Measurements from ENCODE around the gene B3GNT9. TPM values are rescaled to one million over a fixed set of nuclear protein-coding genes. Genes with fewer than 3 reads are reported as not detected.

Gene B3GNT9
- total RNA-seq, 1 donor from 2014 or later = 9.3 TPM

DNA sequence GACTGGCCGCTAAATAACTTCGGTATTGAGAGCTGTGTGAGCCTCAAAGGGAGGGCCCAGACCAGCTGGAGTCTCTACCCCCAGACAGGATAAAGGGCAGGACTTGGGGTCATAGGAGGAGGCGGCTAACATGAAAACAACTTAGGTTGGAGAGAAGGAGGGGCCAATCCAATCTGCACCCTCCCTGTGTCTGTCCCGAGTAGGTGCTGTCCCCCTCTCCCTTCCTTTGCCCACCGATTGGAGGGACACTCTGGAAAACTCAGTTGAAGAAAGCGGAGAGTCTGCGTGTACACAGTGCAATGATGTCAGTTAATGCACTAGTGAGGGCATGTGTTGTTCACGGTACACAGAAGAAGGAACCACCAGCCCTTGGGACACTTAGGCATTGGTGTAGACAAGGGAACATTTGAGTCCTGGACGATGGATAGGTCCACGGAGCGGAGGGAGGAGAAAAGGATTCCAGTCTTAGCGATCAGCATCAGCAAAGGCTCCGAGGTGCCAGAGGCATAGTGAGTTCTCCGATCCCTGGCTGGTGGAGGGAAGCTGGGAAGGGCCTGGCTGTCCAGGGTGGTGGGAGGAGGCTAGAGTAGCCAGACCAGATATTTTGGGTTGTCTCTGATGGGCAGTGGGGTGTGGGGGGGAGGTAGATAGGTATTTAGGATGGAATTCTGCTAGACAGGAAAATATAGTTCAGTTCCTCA is 20.3 kb upstream of the B3GNT9 start:
- intact Hi-C loops (cut with DNase I) = no loop called here
- DNase-seq (ENCODE audit: missing footprints) (no peak), ATAC-seq (peak; percentile 15)

DNA sequence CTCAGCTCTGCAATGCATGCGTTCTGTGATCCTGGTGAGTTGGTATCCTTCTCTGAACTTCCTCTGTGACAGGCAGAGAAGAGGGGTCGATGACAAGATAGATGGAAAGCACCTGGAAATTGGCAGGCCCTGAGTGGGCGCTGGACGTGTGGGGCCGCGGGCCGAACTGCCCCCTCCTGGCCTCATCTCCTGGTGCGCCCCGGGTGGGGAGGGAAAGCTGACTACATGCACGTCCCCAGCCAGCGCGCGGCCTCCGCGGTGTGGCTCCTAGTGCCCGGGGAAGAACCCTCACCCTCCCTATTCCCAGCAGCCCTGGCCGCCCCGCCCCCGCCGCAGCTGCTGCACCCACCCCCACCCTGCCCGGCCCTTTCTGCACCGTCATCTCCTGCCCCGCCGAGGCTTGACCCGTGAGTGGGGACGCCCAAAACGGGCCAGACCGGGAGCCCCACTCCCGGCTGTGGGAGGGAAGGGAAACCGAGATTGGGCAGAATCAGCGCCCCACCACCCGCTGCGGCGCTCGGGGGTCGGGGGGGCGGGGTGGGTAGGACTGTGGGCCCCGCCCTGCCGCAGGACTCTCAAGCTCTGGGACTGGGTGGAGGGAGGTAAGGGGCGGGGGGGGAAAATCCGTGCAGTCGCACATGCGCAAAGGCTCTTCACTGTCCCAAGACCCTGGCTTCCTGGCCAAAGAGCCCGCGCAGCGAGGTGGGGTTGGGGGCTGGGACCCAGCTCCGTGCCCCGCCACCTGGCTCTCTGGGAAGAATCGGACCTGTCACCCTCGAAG is 19.6 kb upstream of the B3GNT9 start, which contains the start of gene NOL3:
Gene NOL3 (plus strand): TSS at position 371 of the 781 bp plus-strand sequence.
- intact Hi-C loops (cut with DNase I) = no loop called here
- peak; percentile 94 for DNase-seq (ENCODE audit: missing footprints)
- peak; percentile 72 for ATAC-seq

DNA sequence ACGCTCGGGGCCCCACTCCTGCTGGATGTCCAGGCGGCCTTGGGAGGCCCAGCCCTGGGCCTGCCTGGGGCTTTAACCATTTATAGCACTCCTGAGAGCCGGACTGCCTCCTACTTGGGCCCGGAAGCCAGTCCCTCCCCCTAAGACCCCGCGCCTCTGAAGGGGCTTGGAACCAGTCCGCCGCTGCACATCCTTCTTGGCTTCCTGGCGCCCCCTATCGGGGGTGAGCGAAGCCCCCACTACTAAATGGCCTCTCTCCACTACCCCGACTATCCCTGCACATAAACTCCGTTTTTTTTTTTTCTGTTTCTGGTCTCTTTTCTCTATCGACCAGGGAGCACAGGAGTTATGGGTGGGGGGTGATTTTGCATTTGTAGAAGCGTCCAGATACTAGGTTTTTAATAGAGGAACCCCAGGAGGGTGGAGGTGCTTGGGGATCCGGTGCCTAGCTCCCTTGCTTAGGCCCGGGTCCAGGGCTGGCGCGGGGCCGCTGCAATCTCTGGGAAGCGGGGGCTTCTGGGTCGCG is 18.9 kb upstream of the B3GNT9 start:
- no peak for ATAC-seq

DNA sequence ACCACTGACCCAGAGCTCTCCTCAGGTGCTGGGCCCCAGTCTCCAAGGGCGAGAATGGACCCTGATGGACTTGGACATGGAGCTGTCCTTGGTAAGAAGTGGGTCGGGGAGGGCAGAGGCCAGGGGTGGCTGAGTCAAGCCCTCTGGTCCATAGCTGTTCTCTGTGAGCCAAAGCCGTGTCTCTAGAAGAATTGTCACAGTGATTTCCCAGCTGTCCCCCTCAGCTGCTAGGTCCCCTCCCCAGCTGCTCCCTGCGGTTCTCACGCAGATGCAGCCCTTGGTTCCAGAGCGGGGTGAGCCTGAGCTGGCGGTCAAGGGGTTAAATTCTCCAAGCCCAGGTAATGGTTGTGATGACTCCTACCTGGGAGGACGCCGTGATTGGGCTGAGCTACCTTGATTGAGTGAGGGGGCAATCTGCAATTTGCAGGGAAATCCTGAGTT is 18.2 kb upstream of the B3GNT9 start:
- DNase-seq (ENCODE audit: missing footprints) (peak; percentile 55), ATAC-seq (no peak)
- intact Hi-C loops (cut with DNase I) = no loop called here

More for the DNA sequence above, 18.9 kb upstream of the B3GNT9 start:
- DNase-seq (ENCODE audit: missing footprints) = peak; percentile 73
- intact Hi-C loops (cut with DNase I) = no loop called here

DNA sequence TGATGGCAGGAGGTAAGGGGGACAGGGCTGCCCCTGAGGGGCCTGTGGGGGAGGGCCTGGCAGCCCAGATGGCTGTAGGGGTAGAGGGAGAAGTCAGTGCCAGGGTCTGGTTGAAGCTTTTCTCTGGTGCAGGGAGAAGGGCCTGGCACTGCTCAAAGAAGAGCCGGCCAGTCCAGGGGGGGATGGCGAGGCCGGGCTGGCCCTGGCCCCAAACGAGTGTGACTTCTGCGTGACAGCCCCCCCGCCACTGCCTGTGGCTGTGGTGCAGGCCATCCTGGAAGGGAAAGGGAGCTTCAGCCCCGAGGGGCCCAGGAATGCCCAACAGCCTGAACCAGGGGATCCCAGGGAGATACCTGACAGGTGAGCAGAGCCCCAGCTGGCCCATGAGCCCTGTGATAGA is 16.8 kb upstream of the B3GNT9 start:
- no peak for ATAC-seq
- DNase-seq (ENCODE audit: missing footprints) = peak; percentile 52
- intact Hi-C loops (cut with DNase I) = no loop called here

DNA sequence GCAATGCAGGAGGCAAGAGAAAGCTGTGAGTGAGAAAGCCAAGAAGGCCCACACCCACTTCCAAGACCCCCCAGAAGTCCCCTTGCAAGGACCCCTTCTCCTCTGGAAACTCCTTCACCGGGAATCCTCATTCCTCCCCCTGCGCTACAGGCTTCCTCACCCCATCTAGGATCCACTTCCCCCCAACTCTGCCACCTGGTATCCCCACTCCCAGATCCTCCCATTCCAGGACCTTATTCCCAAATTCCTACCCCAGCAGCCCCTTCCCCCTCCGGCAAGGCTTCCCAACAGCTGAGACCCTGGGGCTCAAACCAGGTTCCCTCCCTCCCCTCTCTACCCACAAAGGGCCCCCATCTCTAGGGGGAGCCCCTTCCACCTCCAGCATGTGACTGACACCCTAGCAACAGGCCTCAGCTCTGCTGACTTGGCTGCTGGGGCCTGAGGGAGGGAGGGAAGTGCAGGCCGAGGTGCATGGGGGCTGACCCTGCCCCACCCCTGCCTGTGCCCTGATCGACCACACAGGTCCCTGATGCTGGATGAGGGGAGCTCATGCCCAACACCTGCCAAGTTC is 15.9 kb upstream of the B3GNT9 start:
- no peak for ATAC-seq
- no peak for DNase-seq (ENCODE audit: missing footprints)
- intact Hi-C loops (cut with DNase I) = no loop called here

DNA sequence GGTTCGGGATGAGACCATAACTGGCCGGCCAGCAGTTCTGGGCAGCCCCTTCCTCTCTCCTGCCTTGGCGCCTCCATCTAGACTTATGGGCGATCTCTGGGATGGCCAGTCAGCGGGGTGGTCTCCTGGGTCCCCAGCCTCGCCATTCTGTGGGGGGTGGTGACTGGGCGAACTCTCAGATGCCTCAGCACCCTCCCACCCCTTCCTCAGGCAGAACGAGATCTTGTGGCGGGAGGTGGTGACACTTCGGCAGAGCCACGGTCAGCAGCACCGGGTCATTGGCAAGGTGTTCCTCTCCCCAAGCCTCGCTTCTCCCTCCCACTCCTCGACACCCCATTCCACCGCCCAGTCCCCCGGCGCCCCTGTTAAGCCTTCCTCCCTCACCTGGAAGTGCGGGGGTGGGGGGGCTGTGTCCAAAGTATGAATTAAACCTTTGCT is 15.3 kb upstream of the B3GNT9 start:
- ATAC-seq = no peak
- intact Hi-C loops (cut with DNase I) = no loop called here
- DNase-seq (ENCODE audit: missing footprints) = peak; percentile 64

DNA sequence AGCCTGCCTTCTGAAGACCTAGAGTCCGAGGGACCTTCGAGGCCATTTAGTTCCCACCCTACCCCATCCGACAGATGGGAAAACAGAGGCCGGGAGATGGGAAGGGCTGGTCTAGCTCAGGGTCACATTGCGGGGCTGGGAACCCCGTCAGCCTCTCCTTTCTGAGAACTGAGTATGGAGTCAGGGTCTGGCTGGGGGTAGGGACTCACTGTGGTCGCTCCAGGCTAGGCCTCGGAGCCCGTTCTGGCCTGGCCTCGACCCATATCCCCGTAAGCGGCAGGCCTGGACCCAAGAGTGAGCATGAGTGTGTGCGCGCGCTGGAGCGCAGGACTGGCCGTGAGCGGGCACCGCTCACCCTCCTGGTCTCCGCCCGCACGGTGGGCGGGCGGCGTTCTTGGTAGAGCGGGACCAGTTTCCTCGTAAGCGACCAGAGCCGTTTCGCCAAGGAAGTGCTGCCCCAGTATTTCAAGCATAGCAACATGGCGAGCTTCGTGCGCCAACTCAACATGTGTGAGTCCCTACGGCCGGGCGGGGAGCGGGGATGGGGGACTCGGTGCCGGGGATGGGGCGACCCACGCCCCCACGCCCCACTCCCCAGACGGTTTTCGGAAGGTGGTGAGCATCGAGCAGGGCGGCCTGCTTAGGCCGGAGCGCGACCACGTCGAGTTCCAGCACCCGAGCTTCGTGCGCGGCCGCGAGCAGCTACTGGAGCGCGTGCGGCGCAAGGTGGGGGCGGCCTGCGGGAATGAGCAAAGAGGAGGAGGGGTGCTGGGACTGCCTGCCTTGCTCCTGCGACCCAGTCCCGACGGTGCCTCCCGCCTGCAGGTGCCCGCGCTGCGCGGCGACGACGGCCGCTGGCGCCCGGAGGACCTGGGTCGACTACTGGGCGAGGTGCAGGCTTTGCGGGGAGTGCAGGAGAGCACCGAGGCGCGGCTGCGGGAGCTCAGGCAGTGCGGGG is 14.6 kb upstream of the B3GNT9 start:
- ATAC-seq (no peak), DNase-seq (ENCODE audit: missing footprints) (peak; percentile 64)
- intact Hi-C loops (cut with DNase I) = no loop called here

DNA sequence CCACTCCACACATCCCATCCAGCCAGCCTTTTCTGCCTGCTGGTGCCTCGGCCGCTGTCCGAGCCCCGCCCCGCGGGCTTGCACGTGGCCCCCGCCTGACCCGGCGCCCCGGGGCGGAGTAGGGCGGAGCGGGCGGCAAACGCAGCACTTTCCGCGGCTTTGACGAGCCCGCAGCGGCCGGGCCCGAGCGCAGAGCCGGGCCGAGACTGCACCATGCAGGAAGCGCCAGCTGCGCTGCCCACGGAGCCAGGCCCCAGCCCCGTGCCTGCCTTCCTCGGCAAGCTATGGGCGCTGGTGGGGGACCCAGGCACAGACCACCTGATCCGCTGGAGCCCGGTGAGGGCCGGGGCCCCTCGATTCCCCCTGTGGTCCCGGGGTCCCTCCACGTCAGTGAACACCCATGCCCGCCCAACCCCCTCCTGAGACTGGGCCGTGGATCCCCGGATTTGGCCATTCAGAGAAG is 13.8 kb upstream of the B3GNT9 start, which contains the start of gene HSF4:
Gene HSF4 (plus strand): TSS at position 147 of the 463 bp plus-strand sequence. CDS start 67 bp downstream, at position 214.
- intact Hi-C loops (cut with DNase I) = no loop called here
- peak; percentile 87 for DNase-seq (ENCODE audit: missing footprints)
- peak; percentile 62 for ATAC-seq

DNA sequence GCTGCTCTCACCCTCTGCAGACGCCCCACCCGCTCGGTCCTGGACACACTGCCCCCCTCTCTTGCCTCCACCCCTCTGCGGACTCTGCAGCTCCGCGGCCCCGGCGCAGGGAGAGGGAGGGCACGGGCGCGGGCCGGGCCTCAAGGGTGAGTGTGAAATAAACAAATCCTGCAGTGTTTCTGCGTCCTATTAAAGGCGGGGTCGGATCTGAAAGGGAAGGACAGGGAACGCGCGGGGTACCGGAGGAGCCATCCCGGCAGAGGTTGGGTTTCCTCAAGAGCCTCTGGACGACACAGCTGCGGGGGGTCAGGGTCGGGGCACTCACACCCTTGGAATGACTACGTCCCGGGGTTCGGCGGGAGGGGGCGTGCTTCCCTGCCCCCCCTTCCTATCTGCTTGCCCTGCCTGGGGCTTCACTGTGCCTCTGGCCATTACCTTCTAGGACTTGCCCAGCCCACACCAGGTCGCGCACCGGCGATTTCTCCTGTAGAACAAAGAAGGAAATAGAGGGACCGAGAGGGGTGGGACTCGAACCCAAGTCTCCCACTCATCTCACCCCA is 13.3 kb upstream of the B3GNT9 start:
- ATAC-seq = peak; percentile 17
- peak; percentile 62 for DNase-seq (ENCODE audit: missing footprints)
- intact Hi-C loops (cut with DNase I) = no loop called here

DNA sequence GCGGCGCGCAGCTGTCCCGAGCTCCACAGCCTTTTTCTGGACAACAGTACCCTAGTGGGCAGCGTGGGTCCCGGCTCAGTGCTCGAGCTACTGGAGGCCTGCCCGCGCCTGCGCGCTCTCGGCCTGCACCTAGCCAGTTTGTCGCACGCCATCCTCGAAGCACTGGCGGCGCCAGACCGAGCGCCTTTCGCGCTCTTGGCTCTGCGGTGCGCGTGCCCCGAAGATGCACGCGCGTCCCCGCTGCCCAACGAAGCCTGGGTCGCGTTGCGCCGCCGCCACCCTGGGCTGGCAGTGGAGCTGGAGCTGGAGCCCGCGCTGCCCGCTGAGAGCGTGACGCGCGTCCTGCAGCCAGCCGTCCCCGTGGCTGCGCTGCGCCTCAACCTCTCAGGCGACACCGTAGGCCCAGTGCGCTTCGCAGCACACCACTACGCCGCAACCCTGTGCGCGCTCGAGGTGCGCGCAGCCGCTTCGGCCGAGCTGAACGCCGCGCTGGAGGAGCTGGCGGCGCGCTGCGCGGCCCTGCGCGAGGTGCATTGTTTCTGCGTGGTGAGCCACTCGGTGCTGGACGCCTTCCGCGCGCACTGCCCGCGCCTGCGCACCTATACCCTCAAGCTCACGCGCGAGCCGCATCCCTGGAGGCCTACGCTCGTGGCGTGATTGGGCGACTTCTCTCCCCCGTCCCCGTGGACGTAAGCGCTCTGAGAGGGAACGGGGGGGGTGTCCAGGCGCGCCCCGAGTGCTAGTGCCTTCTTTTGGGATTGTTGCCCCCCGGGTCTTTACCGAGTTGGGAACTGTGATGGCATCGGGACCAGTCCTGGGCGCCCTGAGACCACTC is 12.6 kb upstream of the B3GNT9 start:
- peak; percentile 86 for DNase-seq (ENCODE audit: missing footprints)
- intact Hi-C loops (cut with DNase I) = no loop called here
- ATAC-seq = peak; percentile 51

DNA sequence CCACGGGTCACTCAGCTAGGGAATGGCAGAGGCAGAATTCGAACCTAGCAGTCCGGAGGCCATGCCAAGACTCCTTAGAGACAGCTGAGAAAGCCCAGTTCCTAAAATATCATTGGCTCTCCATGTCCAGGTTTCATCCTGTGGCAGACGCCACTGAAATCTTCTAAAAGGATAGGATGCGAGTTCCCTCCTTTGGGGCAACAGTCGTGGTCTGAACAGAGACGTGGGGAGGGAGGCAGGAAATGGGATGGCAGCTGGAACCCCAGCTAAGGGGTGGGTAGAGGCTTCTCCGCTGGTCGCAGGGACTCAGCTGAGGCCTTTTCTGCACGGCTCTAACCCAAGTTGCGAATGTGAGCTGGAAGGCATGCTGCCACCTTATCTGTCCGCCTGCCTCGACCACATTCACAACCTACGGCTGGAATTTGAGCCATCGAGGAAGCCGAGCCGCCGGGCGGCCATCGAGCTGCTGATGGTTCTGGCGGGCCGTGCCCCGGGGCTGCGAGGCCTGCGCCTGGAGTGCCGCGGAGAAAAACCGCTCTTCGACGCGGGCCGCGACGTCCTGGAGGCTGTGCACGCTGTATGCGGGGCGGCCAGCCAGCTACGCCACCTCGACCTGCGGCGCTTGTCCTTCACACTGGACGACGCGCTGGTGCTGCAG is 11.8 kb upstream of the B3GNT9 start:
- no peak for ATAC-seq
- intact Hi-C loops (cut with DNase I) = no loop called here
- peak; percentile 39 for DNase-seq (ENCODE audit: missing footprints)

DNA sequence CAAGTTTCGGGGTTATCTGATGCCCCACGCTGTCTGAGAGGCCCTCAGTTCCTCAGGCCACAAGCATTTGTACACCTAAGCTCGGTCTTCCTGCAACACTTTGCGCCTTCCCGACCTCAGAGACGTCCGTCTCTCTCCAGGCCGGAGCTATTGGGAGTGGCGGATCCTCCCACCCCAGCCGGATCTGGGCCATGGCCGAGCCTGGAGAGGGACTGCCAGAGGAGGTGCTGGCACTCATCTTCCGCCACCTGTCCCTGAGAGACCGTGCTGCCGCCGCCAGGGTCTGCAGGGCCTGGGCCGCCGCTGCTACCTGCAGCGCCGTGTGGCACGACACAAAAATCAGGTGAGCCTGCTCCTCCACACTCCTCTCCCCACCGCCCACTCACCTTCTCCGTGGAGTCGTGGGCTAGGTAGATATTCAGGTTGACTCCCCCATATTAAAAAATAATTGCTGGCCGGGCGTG is 10.8 kb upstream of the B3GNT9 start:
- ATAC-seq = peak; percentile 16
- intact Hi-C loops (cut with DNase I) = loop anchor here (1.0 to 2.0 kb wide), 2 partner anchors 23 to 257 kb away; no protein-coding TSS in a partner anchor
- peak; percentile 75 for DNase-seq (ENCODE audit: missing footprints)

DNA sequence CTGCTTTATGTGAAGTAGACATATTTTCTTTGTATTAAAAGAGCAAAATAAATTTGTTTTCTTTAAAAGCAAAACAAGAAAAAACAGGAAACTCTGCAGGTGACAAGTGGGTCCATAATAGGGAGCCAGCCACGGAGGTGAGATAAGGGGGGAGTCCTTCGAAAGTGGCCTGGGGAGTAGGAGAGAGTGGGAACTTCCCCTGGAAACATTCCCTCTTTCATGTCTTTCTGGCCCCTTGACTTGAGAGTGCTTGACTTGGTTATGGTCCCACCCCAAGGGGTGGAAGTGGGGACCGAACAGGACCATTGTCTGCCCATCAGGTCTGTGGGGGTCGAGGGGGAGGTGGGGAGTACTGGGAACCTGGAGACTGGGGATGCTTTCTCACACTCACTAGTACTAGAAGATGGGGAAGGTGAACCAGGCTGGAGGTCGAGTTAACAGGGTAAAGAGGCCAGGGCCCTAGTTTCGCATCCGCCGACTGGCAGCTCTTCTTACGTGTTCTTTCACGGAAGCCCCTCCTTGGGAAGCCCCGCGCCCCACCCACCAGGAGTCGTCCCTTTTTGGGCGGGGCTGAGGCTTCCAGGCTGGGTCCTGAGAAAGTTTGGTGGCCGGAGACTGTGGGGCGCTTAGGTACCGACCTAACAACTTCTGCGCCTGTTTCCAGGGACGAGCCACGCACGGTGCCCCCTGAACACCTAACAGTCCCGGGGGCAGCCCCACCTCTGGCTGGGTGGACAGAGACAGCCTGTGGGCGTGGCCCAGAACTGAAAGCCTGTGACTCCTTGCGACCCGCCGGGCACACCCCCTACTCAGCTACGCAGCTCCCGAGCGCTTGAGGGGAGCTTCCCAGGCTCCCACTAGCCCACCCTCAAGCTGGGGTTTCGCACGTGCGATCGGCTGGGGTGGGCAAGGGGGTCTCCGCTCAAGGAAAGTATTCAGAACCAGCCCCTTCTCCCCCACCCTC is 8.1 kb upstream of the B3GNT9 start:
- DNase-seq (ENCODE audit: missing footprints) = peak; percentile 81
- intact Hi-C loops (cut with DNase I) = loop anchor here (5.0 kb wide), 2 partner anchors 47 to 132 kb away; partner anchors contain the start of gene CBFB

More for the DNA sequence above, 8.1 kb upstream of the B3GNT9 start:
- no peak for ATAC-seq

All from Right ventricle myocardium inferior (tissue), 1 donor.